ENCODE results near the gene NFIB. TPM values are rescaled to one million over a fixed set of nuclear protein-coding genes. Genes with fewer than 3 reads are reported as not detected.

Gene NFIB
- total RNA-seq, 1 donor from 2014 or later, result not detected

DNA sequence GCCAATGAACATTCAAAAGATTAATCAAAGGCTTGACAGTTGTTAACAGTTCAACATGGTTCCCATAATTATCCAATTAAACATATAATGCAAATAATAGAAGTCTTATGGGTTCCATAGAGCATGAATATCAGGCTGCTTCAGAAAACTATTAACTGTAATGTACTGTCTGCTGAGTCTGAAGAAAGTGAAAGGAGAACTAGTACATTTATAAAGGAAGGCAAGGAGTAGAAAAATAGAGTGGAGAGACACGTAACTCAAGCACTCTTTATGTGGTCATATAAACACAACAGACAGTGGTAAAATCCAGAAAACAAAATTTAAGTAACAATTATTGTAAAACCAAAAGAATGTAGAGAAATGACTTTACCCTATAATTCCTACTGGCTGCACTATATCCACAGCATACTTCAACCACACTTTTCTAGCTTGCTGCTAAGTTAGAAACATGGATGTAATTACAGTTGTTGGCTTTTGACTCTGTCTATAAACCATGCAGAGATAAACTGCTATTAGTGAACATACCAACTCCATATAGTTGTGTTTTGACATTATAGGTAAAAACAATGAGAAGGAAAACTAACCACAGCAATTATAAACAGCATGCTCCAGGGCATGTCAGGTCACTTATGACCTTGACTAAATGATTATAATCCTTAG lies 32.7 kb downstream of the NFIB start:
- intact Hi-C loops (cut with micrococcal nuclease), result no loop called here

DNA sequence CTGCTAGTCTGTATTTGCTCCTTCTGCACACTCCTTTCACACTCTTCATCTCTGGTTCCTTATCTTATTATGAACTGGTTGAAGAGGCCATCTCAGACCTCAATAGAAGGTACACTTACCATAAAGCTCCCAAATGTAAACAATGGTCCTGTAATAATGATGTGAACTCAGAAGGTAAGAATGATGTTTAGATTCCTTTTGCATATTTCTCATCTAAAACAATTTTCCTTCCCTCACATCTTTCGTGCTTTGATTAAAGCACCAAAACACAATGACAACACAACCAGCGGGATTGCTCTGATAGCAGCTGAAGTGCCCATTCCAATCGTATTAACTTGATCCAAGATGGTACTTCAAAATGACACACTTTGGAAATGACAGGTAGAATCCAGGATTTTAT lies 34.3 kb downstream of the NFIB start:
- intact Hi-C loops (cut with micrococcal nuclease), result no loop called here

DNA sequence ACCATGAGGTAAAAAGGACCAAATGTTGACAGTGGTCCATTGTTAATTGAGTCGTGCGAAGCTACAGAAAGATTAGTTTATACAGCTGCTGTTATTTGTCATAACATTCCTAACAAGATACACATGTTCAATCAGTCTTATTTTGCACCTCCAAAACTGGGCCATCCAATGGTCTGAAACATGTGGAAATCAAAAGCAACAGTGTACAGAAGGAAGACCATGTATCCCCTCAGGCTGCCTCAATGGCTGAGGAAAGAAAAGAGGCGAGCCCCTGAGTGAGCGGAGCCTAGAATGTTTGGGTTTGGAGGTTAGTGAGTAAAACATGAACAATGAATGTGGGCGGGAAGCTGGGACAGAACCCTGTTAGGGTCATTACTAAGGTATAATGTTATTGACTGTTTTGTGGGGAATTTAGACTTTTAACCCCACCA lies 35.6 kb downstream of the NFIB start:
- intact Hi-C loops (cut with micrococcal nuclease), result no loop called here

DNA sequence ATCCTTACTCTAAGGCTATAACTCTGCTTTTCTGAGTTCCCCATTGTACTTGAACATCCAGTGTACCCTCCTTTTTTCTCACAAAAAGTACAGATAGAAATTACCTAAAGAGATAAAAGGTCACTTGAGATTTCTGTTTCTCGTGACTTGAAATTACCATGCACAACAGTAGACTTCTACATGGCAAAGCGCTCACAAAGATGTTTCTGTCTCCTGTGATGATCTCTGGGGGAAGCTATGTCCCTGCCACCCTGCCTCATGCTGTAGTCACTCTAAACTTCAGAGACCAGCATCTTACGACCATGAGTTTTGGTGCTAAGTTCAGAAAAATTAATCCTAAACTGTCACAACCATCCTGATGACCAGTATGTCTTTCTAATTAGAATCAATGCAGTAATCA lies 36.2 kb downstream of the NFIB start:
- intact Hi-C loops (cut with micrococcal nuclease), result no loop called here

DNA sequence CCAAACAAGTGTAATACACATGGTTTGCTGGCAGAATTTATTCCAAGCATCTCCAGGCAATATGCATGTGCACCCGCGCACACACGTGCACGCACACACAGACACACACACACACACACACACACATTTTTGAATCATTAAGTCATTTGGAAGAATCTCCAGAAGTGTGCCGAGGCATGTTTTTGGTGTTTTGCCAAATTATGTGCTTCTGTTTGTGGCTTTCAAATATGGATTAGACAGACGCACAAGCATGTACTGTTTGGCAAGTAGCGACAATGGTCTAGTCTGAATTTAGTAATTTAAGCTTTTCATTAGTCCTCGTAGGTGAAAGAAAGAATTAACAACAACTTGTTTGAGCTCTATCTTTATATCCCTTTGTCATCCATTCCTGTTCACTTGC lies 36.7 kb downstream of the NFIB start:
- intact Hi-C loops (cut with micrococcal nuclease), result no loop called here

DNA sequence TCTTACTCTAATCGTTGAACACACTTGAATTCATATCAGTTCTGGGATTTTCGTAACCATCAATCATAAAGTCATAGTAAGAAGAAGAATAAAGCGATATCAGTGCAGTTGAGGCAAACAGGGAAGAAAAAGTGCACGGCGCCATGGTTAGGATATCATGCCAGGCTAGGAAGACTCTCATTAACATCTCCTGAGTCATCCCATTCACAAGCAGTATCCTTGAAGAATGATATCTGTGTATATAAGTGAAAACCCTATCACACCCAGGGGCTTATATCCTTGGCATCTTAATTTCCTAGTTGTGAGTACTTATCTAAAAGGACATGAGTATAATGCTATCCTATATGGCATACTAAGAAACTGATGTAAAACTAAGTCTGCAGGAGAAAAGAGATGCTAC lies 38.6 kb downstream of the NFIB start:
- intact Hi-C loops (cut with micrococcal nuclease), result no loop called here

DNA sequence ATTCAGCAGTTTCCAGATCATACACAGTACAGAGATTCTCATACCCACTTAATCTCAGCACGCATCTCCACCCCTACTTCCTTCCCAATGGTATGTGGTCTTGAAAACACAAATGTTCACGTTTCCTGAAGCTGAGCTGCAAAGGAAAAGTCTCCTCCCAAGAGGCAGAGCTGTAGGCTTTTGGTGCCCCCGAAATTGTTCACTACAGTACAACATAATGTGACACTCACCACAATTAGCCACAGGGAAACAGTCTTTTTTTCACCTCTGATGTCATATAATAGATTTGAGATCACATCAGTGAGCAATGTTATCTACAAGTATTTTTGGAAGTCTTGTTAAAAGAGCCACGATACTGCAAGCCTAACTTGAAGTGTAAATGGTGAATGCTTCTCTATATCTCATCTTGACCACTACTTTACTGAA lies 40.2 kb downstream of the NFIB start:
- intact Hi-C loops (cut with micrococcal nuclease), result no loop called here

DNA sequence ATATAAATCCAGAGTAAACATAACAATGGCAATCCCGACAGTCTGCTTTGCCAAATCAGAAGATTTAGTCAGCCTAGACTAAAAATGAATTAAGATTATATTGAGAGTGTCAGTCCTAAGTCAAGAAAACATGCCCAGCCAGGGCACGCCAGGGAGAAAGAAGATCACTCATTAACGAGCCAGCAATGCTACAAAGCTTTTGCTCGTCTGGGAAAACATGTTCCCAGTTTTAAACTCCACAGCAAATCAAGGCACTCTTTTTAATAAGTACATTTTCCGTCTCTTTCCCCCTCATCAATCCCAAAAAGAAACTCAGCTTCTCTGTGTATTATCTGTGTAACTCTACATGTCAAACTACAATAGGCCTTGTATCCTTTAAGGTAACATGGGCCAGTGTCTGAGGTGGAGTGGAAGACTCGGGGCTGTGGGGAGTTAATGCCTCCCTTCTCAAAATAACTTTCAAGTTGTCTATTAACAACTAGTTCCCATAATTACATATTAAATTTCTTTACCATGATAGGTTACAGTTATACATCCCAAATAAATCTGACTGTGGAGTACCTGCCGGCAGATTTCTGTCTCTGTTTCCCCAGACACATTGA lies 40.9 kb downstream of the NFIB start:
- intact Hi-C loops (cut with micrococcal nuclease), result no loop called here

DNA sequence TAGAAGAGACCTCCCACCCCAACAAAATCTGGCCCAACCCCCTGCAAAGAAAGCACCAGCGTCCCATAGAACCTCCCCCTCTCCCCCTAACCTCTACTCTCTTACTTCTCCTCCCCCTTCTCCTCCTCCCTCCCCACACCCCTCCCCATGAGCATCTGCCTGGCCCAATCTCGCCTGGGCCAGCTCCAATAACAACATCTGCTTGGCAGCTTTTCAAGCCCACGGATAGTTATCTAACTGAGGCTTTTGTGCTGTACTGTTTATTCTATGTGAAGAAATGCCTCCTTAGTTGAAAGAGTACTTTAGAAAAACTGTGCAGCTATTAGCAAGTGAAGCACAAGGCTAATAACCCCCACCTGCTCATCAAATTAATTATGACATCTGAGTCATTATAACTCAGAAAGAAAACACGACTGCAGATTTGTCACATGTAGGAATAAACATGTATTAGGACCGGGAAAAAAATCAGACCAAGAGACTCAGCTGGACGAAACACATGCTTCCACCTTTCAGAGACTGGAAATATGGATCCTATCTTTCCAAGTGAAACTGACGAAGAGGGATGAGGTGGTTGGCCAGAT lies 42.8 kb downstream of the NFIB start:
- intact Hi-C loops (cut with micrococcal nuclease), result no loop called here

DNA sequence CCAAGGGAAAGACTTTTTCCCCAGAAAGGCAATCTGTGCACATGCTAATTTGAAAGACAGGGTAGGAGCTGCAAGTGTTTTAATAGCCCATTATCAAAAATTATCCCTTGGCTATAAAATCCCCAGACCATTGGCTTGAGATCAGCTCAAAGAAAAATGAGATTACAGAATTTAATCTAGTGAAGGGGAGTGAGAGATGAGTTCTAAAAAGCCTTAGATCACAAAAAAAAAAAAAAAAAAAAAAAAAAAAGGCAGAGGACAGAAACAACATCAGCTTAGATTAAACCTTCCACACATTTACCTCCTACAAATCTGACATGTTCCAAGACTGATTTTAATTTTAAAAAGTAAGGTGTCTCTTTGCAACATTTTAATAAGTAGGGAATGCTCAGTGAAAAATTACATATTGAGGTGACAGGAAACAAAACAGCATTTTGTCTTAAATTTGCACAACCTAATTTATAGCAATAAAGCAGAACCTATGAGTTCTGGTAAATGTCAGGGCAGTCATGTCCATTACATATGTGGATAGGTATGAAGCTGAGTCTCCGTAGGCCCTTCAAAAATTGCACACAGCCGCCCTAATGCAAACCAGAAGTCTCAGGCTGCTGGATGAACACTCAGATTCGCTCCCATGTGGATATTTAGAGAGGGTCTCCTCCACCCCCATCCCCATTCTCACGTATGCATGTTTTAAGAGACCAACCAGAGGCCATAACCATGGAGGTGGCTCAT lies 43.4 kb downstream of the NFIB start:
- intact Hi-C loops (cut with micrococcal nuclease), result no loop called here

DNA sequence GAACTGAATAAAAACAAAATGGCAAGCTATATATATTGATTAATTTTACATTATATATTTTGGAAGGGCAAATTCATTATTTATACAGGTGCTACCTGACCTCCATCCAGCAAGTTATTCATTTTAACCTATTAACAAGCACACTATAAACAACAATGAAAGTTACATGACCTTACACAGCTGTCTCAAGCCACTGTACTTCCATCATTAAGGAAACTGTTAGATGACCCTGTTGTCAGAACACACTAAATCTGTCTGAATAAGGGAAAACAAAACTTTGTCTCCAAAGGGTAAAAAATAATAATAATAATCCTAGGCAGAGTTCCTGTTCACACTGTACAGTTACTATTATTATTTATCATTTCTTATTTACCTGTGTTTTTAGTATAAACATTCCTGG lies 44.0 kb downstream of the NFIB start:
- intact Hi-C loops (cut with micrococcal nuclease), result no loop called here

DNA sequence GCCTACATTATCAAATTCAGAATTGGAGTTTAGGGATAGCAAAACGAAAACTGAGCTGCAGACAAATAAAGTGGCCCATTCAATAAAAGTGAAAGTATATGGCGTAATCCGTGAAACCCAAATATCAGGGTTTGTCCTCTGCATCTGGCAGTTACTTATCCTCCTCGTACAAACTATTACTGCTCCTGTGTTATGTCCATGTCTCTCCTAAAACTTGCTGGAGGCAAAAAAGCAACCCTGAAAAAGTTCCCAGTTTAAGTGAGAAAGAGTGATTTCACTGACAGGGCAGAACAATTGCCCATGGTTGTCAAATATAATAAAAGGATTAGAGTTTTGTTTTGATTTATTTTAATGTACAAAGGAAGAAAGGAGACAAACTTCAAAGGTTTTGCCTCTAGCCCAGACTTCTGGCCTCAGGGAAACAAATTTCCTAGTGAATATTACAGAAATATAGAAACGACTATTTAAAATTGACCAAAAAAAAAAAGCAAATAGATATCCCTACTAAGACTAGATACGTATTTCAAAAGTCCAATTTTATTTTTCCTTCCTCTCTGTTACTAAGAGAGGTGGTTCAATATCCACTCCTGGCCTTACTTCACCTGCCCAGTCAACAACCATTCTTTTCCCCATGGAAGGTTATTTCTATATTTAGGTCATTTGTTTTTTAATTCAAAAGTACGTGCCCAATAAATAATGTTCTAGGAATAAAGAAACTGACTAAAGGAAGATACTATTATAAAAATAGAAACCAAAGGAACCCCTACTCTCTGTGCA lies 50.0 kb downstream of the NFIB start:
- intact Hi-C loops (cut with micrococcal nuclease), result no loop called here

DNA sequence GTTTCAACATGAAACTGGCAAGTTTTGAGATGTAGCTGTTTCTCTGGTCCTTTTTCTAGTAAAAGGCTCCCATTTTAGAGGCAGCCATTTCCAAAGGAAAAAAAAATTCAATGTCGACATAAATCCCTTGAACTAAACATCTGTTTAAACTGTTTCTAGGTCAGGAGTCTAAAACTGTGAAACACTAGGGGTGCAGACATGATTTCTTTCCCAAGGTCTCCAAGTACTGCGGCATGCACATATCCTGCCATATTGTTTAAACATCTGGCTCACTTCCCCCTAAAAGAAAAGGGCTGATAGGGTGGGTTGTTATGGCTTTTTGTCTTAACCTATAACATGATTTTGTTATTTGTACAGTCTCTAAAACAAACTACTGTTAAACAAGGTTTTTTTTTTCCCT lies 51.1 kb downstream of the NFIB start:
- intact Hi-C loops (cut with micrococcal nuclease), result no loop called here

DNA sequence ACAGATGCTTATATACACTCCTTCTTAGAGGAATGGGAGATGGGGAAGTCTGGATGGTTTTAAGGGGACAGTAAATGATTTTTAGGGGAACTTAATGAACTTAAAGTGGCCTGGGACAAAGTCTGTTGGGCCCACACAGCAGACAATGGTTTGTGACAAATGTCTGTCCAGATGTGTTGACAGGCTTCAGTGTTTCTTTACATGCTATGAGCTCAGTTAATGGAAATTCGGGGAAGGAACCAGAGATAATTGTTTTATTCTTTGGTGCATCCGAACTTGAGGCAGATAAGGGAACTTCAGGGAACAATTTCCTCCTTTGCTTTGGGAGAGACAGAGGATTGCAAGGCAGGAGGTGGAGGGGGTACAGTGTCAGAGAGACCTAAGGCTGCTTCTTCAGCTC lies 52.3 kb downstream of the NFIB start:
- intact Hi-C loops (cut with micrococcal nuclease), result no loop called here

DNA sequence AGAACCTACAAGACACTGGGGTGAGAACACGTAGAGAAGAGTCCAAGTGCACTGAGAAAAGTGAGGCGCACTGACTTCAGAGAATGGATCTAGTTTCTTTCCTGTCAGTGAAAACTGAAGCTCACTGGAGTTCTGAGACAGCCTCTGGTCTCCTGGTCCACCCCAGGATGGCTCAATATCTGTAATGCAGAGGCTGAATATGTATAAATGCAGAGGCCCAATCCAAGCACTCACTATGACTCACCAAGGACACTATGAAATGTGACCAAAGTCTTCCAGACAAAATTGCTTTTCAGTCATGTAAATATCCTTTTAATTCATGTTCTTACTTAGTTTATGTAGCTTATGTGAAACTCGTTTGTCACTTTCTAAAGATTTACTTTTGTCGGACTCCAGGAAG lies 53.8 kb downstream of the NFIB start:
- intact Hi-C loops (cut with micrococcal nuclease), result no loop called here

DNA sequence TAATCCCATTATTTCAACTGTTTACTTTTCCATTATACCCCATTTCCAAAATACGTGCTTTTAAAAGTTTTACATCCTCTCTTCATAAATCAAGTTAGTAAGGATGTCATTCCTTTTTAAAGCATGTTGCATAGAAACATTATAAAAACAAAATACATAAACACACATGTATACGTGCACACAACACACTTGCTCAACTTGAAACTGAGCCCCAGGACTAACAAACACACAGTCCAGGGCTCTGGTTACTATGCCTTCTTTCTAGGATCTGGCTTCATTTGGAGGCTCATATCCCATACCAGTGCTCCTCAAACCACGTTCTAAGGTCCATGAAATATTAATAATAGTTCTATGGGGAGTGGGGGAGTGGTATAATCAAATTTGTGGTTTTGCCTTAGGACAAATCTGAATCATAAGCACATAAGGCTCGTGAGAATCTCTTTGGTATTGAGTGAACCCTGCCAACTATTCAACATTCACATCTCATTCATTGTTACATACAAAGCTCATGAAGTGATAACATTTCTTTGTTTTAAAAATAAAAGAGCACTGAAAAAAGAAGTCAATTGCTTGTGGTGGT lies 55.2 kb downstream of the NFIB start:
- intact Hi-C loops (cut with micrococcal nuclease), result no loop called here

DNA sequence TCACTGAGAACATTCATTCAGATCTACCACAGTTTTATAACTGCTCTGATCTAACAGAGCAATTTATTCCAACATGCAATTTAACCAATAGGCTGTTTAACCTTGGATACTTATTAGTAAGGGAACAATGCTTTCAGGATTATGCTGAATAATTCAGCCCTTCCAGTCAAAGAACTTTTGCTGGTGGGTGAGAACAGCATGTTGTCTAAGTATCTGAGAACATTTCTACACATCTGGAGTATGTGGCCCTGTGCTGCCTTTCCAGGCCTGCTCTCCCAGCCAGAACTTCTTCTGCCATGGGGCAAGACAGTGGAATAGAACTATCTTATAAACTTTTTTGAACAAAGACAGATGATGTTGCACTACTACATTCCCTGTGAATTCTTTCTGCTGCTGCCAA lies 55.8 kb downstream of the NFIB start:
- intact Hi-C loops (cut with micrococcal nuclease), result no loop called here

DNA sequence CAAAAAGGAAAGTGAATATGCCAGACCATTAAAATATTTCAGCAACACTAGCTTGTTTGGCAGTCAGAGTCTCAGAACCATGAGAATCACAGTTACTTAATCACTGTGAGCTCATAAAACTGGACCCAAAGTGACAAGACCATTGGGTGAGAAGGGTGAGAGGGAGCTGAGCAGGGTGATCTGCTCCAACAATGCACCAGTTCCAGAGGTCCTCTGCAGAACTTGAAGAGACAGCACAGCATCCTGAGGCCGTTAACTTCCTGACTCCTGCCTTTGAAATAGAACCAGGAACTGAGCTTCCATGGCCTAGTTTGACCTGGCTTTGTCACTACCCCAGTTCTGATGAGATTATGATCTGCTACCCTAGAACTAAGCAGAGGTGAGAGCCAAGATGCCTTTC lies 57.4 kb downstream of the NFIB start:
- intact Hi-C loops (cut with micrococcal nuclease), result no loop called here

DNA sequence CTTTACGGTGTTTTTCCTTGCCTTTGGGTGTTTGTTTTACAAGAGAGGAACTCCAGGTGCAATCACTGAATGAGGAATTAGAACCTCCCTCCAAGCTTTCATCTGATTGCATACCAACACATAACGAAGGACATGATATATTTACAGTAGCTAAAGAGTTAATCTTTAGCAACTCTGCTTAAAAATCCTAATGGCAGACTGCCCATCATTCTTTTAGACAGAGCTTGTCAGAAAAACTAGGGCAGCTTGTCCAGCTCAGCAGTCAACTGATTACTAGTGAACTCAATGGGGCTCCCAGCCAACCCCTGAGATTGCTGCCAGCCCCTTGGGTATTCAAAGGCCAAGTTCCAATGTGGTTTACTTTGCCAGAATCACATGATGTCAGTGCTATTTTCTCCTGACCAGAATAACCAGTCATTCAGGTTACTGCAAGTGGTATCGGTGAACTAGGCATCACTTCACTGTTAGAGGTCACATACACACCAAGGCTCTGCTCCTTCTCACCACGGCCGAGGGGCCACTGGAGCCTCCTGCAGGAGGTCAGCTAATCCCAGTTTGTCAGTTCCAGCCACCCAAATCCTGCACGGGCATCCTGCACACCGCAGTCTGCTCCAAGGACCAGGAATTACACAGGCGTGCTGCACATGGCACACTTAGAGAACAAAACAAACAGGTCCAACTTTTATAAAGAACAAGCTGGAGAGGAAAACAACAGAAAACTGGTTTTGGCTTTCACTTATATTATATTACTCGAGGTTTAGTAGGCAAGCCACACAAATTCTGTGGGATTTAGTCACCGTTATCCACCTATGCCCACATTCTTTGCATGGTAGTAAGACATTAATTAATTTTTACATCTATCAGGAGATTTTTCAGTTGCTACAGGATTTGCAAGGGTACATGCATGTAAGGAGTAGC lies 62.5 kb downstream of the NFIB start:
- intact Hi-C loops (cut with micrococcal nuclease), result no loop called here

DNA sequence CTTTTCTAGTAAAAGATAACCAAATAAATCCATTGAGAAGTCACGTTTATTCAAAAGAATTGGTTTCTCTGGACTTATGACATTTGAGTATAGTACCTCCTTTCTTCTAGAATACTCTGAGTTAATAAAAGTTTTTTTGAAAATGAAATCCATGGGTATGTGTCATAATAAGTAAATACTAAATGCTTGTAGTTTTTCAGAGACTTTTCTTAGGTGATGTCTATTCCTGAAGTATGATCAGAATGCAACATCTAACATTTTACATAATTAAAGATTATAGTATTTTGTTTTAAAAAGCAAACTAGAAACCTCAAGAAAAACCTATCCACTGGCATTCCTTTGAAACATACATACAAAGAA lies 63.2 kb downstream of the NFIB start:
- intact Hi-C loops (cut with micrococcal nuclease), result no loop called here
